K562 (cell line): ENCODE data around the gene SOX6.

Experiments used
- BRCA1 ChIP-seq, 2 experiments: fragments of 450-650 bp in 1 of 2; sonication (generic) in 1 of 2; formaldehyde crosslinking in 1 of 2; IDR thresholded peaks; 2 replicates each; pipeline versions ENCODE4 v1.5.0 to v1.6.1; 2017 to 2020; ENCODE audit warnings: mild to moderate bottlenecking in 1 of 2, missing genetic modification reagents in 1 of 2
- CTCF ChIP-seq, 3 experiments: IDR thresholded peaks in 2 of 3; conservative IDR thresholded peaks in 1 of 3; 2 replicates each; pipeline ENCODE4 v1.5.1; 2011 to 2012; ENCODE audit warnings: low read length in 3 of 3, mild to moderate bottlenecking in 3 of 3, control low read depth in 2 of 3, improper control_type of control experiment in 1 of 3, inconsistent platforms in 1 of 3, low read depth in 1 of 3, mixed read lengths in 1 of 3, moderate library complexity in 1 of 3; ENCODE audit not compliant: insufficient read depth in 2 of 3
- E2F4 ChIP-seq: sonication (generic); formaldehyde crosslinking; IDR thresholded peaks from 2 replicates; pipeline ENCODE4 v1.8.0; 2022; ENCODE audit warnings: mild to moderate bottlenecking, low read depth, missing genetic modification reagents
- HMGN3 ChIP-seq: IDR thresholded peaks from 2 replicates; pipeline ENCODE4 v1.6.1; 2011; ENCODE audit warnings: borderline replicate concordance, low read depth, mild to moderate bottlenecking, mixed read lengths, low read length; ENCODE audit not compliant: insufficient read length; ENCODE audit errors: extremely low read depth
- MAZ ChIP-seq, 2 experiments: fragments of 450-650 bp in 1 of 2; sonication (generic) in 1 of 2; formaldehyde crosslinking; IDR thresholded peaks in 1 of 2; conservative IDR thresholded peaks in 1 of 2; 2 replicates each; pipeline versions ENCODE4 v1.4.0 to v1.5.0; 2020; ENCODE audit warnings: mild to moderate bottlenecking in 1 of 2, missing genetic modification reagents in 1 of 2
- NKRF ChIP-seq: fragments of 450-650 bp; IDR thresholded peaks from 2 replicates; pipeline ENCODE4 v1.6.1; 2016; ENCODE audit warnings: borderline replicate concordance
- NRF1 ChIP-seq, 2 experiments: fragments of 450-650 bp; IDR thresholded peaks in 1 of 2; conservative IDR thresholded peaks in 1 of 2; 2 replicates each; pipeline ENCODE4 v1.6.1; 2014; ENCODE audit warnings: mild to moderate bottlenecking in 2 of 2
- SIN3A ChIP-seq, 2 experiments: fragments of 150-350 bp in 1 of 2; IDR thresholded peaks; 2 replicates each; pipeline ENCODE4 v1.6.1; 2011 to 2016; ENCODE audit warnings: borderline replicate concordance in 2 of 2, low read depth in 2 of 2, low read length in 2 of 2, mild to moderate bottlenecking in 2 of 2, moderate library complexity in 2 of 2; ENCODE audit not compliant: control insufficient read depth in 1 of 2
- SMC3 ChIP-seq: conservative IDR thresholded peaks from 2 replicates; pipeline ENCODE4 v1.6.1; 2011; ENCODE audit warnings: low read depth, low read length, improper control_type of control experiment; ENCODE audit not compliant: insufficient read depth
- TAF1 ChIP-seq: IDR thresholded peaks from 2 replicates; pipeline ENCODE4 v1.6.1; 2011; ENCODE audit warnings: mild to moderate bottlenecking, low read length, moderate library complexity; ENCODE audit not compliant: insufficient read depth, control insufficient read depth, severe bottlenecking; ENCODE audit errors: extremely low read depth
- ZBTB9 ChIP-seq: fragments of 450-650 bp; formaldehyde crosslinking; IDR thresholded peaks from 2 replicates; pipeline ENCODE4 v1.4.0; 2020; ENCODE audit warnings: mild to moderate bottlenecking, moderate library complexity
- ZNF217 ChIP-seq: sonication (generic); formaldehyde crosslinking; IDR thresholded peaks from 2 replicates; pipeline ENCODE4 v1.8.0; 2022; ENCODE audit warnings: mild to moderate bottlenecking, missing genetic modification reagents

GRCh38 chr11:16007514-16007913, 348.8 kb downstream of the SOX6 start:
- no peak for TF ChIP-seq CTCF (IDR thresholded peaks at IDR 0.05 in 2 of 3, conservative IDR thresholded peaks at IDR 0.05 in 1 of 3; ENCODE audit: insufficient read depth in 2 of 3, low read depth in 1 of 3, low read length in 3 of 3)
- no peak for TF ChIP-seq BRCA1 (IDR thresholded peaks at IDR 0.05)
- TF ChIP-seq BRCA1 (CRISPR knock-in tag; IDR thresholded peaks at IDR 0.05) = no peak
- no peak for TF ChIP-seq SIN3A (IDR thresholded peaks at IDR 0.05; ENCODE audit: borderline replicate concordance in 2 of 2, control insufficient read depth in 1 of 2, low read depth in 2 of 2, low read length in 2 of 2)
- TF ChIP-seq ZBTB9 (CRISPR knock-in tag) = no peak
- TF ChIP-seq SMC3 = no peak
- no peak for TF ChIP-seq NKRF
- no peak for TF ChIP-seq TAF1
- TF ChIP-seq ZNF217 (CRISPR knock-in tag) = no peak
- no peak for TF ChIP-seq E2F4 (CRISPR knock-in tag)
- no peak for TF ChIP-seq HMGN3
- no peak for TF ChIP-seq MAZ (CRISPR knock-in tag; conservative IDR thresholded peaks at IDR 0.05 in 1 of 2, IDR thresholded peaks at IDR 0.05 in 1 of 2)
- TF ChIP-seq NRF1 (conservative IDR thresholded peaks at IDR 0.05 in 1 of 2, IDR thresholded peaks at IDR 0.05 in 1 of 2) = no peak
